ENCODE results near the gene FERMT3. TPM values are rescaled to one million over a fixed set of nuclear protein-coding genes. Genes with fewer than 3 reads are reported as not detected.

FERMT3 gene
- polyA plus RNA-seq, 1 experiment = 1.9 TPM

- TF ChIP-seq CTCF (IDR thresholded peaks at IDR 0.05; ENCODE audit: insufficient read depth, low read depth, low read length) = no peak
- POLR2A ChIA-PET = interaction anchor here (0.5 kb wide), 1 partner anchor 163 kb away, joined by 3 read pairs; no protein-coding TSS in a partner anchor
- no peaks in the 10 kb centered on the region for H3K27me3 ChIP-seq (ENCODE audit: control insufficient read depth, insufficient read depth, low read length)
- DNase-seq (ENCODE audit: low read depth) = peak; percentile 28
- H3K36me3 ChIP-seq (ENCODE audit: control insufficient read depth, insufficient read depth, low read length) = peaks cover 21% of the 10 kb centered on the region
- CTCF ChIA-PET = interaction anchor here (0.6 to 16.6 kb wide), 10 partner anchors 9 to 205 kb away, joined by 3 to 229 read pairs (median 8); partner anchors contain the start of genes CATSPERZ, ESRRA, FKBP2 and PLCB3
- H3K4me3 ChIP-seq (ENCODE audit: low read depth, low read length) = no peak overlapping the region
These were observed 950 bp downstream of the FERMT3 start for GRCh38 chr11:64207256-64208085.

- CTCF ChIA-PET = interaction anchor here (0.6 to 16.6 kb wide), 10 partner anchors 8 to 206 kb away, joined by 3 to 229 read pairs (median 4); partner anchors contain the start of genes CATSPERZ, ESRRA, FKBP2 and PLCB3
- H3K4me3 ChIP-seq (ENCODE audit: low read depth, low read length) = no peak overlapping the region
- DNase-seq (ENCODE audit: low read depth) = no peak
- POLR2A ChIA-PET = interaction anchor here (0.5 kb wide), 1 partner anchor 164 kb away, joined by 3 read pairs; no protein-coding TSS in a partner anchor
- no peak for TF ChIP-seq CTCF (IDR thresholded peaks at IDR 0.05; ENCODE audit: insufficient read depth, low read depth, low read length)
- H3K36me3 ChIP-seq (ENCODE audit: control insufficient read depth, insufficient read depth, low read length) = peaks cover 19% of the 10 kb centered on the region
- H3K27me3 ChIP-seq (ENCODE audit: control insufficient read depth, insufficient read depth, low read length) = no peaks in the 10 kb centered on the region
These were observed 1.7 kb downstream of the FERMT3 start for GRCh38 chr11:64208086-64208795.

GRCh38 chr11:64208796-64209562 lies 2.5 kb downstream of the FERMT3 start:
- ChIA-PET CTCF (interaction anchor here (0.7 to 16.6 kb wide), 6 partner anchors 17 to 94 kb away, joined by 3 to 229 read pairs (median 4); partner anchors contain the start of genes CATSPERZ, ESRRA, FKBP2 and NUDT22), POLR2A (no interaction called here)
- Histone ChIP-seq H3K4me3 (ENCODE audit: low read depth, low read length) (no peak overlapping the region), H3K36me3 (ENCODE audit: control insufficient read depth, insufficient read depth, low read length) (peaks cover 14% of the 10 kb centered on the region), H3K27me3 (ENCODE audit: control insufficient read depth, insufficient read depth, low read length) (no peaks in the 10 kb centered on the region)
- no peak for DNase-seq (ENCODE audit: low read depth)
- TF ChIP-seq CTCF (IDR thresholded peaks at IDR 0.05; ENCODE audit: insufficient read depth, low read depth, low read length) = no peak

- Histone ChIP-seq H3K4me3 (ENCODE audit: low read depth, low read length) (no peak overlapping the region), H3K27me3 (ENCODE audit: control insufficient read depth, insufficient read depth, low read length) (no peaks in the 10 kb centered on the region), H3K36me3 (ENCODE audit: control insufficient read depth, insufficient read depth, low read length) (peaks cover 10% of the 10 kb centered on the region)
- ChIA-PET POLR2A (no interaction called here), CTCF (interaction anchor here (1.0 to 16.6 kb wide), 4 partner anchors 17 to 93 kb away, joined by 3 to 229 read pairs (median 25); partner anchors contain the start of genes CATSPERZ, ESRRA, NUDT22 and PLCB3)
- TF ChIP-seq CTCF (IDR thresholded peaks at IDR 0.05; ENCODE audit: insufficient read depth, low read depth, low read length) = no peak
- no peak for DNase-seq (ENCODE audit: low read depth)
These were observed 3.0 kb downstream of the FERMT3 start for GRCh38 chr11:64209563-64209843.
